Colon (tissue), 2 donors: ENCODE measurements around the gene GRIK4.

Experiments used
- FAIRE-seq: peaks from 2 replicates; lab custom pipeline; 2012; peaks lifted over from hg19 to GRCh38; lab: Jason Lieb, UNC
- donor health status: control.
- donor health status: control.

The GRIK4 gene

GRCh38 chr11:120668537-120668936 is 157.0 kb downstream of the GRIK4 start:
- FAIRE-seq, result no peak

GRCh38 chr11:120674542-120674941 is 163.0 kb downstream of the GRIK4 start:
- FAIRE-seq, result no peak

GRCh38 chr11:120675171-120675570 is 163.6 kb downstream of the GRIK4 start:
- no peak for FAIRE-seq

- no peak for FAIRE-seq
Measured at GRCh38 chr11:120676991-120677390, 165.4 kb downstream of the GRIK4 start.

GRCh38 chr11:120680322-120680721 is 168.8 kb downstream of the GRIK4 start:
- no peak for FAIRE-seq

- FAIRE-seq, result no peak
Measured at GRCh38 chr11:120681434-120682331, 170.1 kb downstream of the GRIK4 start.

GRCh38 chr11:120682332-120682649 is 170.7 kb downstream of the GRIK4 start:
- FAIRE-seq, result no peak

- FAIRE-seq, result no peak
Measured at GRCh38 chr11:120682866-120683265, 171.3 kb downstream of the GRIK4 start.

- FAIRE-seq, result no peak
Measured at GRCh38 chr11:120686516-120686915, 175.0 kb downstream of the GRIK4 start.

GRCh38 chr11:120688163-120688562 is 176.6 kb downstream of the GRIK4 start:
- no peak for FAIRE-seq

GRCh38 chr11:120689596-120690275 is 178.2 kb downstream of the GRIK4 start:
- no peak for FAIRE-seq

GRCh38 chr11:120690406-120690805 is 178.9 kb downstream of the GRIK4 start:
- no peak for FAIRE-seq

GRCh38 chr11:120694726-120695125 is 183.2 kb downstream of the GRIK4 start:
- no peak for FAIRE-seq

GRCh38 chr11:120695426-120695825 is 183.9 kb downstream of the GRIK4 start:
- no peak for FAIRE-seq

- no peak for FAIRE-seq
Measured at GRCh38 chr11:120695939-120696338, 184.4 kb downstream of the GRIK4 start.

GRCh38 chr11:120696597-120697218 is 185.2 kb downstream of the GRIK4 start:
- FAIRE-seq, result no peak

- no peak for FAIRE-seq
Measured at GRCh38 chr11:120698918-120699317, 187.4 kb downstream of the GRIK4 start.

GRCh38 chr11:120702656-120703055 is 191.1 kb downstream of the GRIK4 start:
- no peak for FAIRE-seq

- FAIRE-seq, result no peak
Measured at GRCh38 chr11:120703358-120704152, 192.0 kb downstream of the GRIK4 start.

GRCh38 chr11:120704256-120704750 is 192.8 kb downstream of the GRIK4 start:
- no peak for FAIRE-seq

GRCh38 chr11:120706257-120706656 is 194.7 kb downstream of the GRIK4 start:
- FAIRE-seq, result no peak

- no peak for FAIRE-seq
Measured at GRCh38 chr11:120707098-120707497, 195.6 kb downstream of the GRIK4 start.
